RWPE1 (cell line): ENCODE data around the gene CLDN24.

Source experiments
- CTCF ChIA-PET: fragments of 350-600 bp; sonication (Branson Sonifier 250); formaldehyde crosslinking; extraction: SDS; loops from one replicate; lab custom pipeline; 2021; lab: Yijun Ruan, JAX
- POLR2A ChIA-PET: fragments of 400-600 bp; formaldehyde crosslinking; extraction: SDS; loops from one replicate; lab custom pipeline; 2020; ENCODE audit warnings: antibody characterized with exemption; ENCODE audit not compliant: low non-redundant PET; lab: Yijun Ruan, JAX
- DNase-seq: peaks from one replicate; pipeline ENCODE4 v3.0.0; 2012; ENCODE audit warnings: low spot score
- H3K27ac ChIP-seq: fragments of 450-650 bp; 2 replicates; pipeline ENCODE4 v1.5.1; 2017
- TF ChIP-seq, protein P1 (sequence below): fragments of 450-650 bp; conservative IDR thresholded peaks from 2 replicates; pipeline ENCODE4 v1.5.1; 2017; ENCODE audit warnings: low read depth, mild to moderate bottlenecking

Gene CLDN24

DNA sequence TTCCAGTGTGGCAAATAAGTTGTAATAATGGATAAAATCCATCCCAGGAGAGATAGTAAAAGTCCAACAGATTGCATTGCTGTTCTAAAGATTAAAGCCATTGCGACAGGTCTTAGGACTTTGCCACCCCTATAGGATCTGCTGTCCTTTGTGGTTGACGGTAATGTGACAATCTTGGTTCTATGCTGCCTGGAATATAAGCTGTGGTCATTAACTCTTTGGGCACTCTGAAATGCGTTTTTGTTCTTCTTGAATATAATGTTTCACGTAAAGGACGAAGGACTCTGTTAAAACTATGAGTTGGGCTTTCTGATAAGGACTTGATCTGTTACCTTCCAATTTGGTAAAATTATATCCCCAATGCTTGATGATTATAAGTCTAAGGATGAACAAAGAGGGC is at the start of gene CLDN24:
Gene CLDN24, minus strand, starts transcription at position 101 of the 400 bp plus-strand sequence. Its CDS starts 0 bp downstream, at position 101.
- no peak for DNase-seq
- TF ChIP-seq, protein P1, sequence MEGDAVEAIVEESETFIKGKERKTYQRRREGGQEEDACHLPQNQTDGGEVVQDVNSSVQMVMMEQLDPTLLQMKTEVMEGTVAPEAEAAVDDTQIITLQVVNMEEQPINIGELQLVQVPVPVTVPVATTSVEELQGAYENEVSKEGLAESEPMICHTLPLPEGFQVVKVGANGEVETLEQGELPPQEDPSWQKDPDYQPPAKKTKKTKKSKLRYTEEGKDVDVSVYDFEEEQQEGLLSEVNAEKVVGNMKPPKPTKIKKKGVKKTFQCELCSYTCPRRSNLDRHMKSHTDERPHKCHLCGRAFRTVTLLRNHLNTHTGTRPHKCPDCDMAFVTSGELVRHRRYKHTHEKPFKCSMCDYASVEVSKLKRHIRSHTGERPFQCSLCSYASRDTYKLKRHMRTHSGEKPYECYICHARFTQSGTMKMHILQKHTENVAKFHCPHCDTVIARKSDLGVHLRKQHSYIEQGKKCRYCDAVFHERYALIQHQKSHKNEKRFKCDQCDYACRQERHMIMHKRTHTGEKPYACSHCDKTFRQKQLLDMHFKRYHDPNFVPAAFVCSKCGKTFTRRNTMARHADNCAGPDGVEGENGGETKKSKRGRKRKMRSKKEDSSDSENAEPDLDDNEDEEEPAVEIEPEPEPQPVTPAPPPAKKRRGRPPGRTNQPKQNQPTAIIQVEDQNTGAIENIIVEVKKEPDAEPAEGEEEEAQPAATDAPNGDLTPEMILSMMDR, result no peak
- ChIA-PET CTCF (no interaction called here), POLR2A (no interaction called here)
- H3K27ac ChIP-seq, result no peak within 1 kb of the TSS

DNA sequence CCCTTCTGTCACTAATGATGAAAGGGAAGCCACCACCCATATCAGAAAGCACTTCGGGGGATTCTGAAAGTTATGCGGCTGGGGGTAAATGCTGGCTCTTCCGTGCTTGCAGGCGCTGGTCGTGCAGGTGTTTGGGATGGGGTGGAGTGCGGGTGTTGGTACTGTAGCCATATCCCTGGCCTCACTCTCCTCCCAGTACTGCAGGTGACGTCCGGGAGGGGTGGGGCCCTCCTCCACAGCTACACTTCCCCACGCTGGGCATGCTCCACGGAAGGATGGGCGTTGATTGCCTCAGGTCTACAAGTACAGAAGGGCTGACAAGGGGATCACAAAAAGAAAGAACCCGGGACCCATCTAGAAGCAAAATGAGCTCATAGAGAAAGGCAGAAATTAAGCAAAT is 48.6 kb upstream of the CLDN24 start:
- H3K27ac ChIP-seq, result no peak overlapping the region
- ChIA-PET POLR2A (no interaction called here), CTCF (interaction anchor here (0.5 to 0.9 kb wide), 2 partner anchors 18 to 299 kb away, joined by 3 to 5 read pairs; no protein-coding TSS in a partner anchor)
- TF ChIP-seq, protein P1, result no peak
- no peak for DNase-seq

DNA sequence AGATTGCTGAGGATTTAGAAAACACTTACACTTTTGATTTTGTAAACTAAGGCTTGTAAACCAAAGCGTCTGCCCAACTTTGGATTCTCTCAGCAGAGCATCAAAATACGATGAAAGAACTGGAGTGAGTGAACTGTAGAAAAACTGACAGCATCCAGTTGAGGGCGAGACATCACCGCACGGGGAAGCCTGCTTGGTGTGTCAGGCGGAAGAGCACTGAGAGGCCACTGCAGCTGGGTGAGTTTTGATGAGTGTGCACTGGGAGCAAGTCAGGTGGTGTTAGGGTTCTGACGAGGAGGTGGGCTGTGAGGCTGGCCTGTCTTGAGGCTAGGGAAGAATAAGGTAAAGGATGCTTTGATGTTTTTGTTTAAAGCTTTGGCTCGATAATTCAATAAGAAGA is 46.8 kb upstream of the CLDN24 start:
- DNase-seq, result no peak
- TF ChIP-seq, protein P1, result no peak
- no peak overlapping the region for H3K27ac ChIP-seq
- POLR2A ChIA-PET, result no interaction called here
- CTCF ChIA-PET, result interaction anchor here (0.7 kb wide), 1 partner anchor 75 kb away, joined by 3 read pairs; no protein-coding TSS in a partner anchor

DNA sequence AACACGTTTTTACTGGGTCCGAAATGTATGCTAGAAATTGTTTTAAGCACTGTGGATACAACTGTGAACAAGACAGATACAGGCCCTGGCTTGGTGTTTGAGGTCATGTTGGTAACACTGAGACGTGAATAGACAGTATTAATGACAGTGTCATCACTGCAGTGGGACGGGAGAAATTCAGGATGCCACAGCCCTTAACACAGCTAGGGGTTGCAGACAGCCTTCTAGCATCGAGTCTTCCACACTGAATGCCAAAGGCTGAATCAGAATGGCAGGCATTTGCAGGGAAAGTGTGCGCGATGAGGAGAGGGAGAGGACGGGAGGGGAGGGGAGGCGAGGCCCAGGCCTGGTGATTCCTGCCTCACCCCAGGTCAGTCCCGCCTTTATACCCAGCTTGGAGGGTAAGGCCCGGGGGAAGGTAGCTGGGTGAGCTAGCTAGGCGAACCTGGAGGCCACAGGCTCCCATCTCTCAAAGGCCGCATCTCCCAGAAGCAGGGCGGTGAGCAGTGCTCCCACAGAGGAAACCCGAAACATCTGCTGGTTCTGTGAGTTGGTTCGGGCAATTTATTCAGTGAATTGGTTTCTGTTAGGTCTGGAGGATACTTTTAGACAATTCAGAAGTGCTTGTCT is 44.1 kb upstream of the CLDN24 start:
- no peak for DNase-seq
- H3K27ac ChIP-seq, result no peak overlapping the region
- CTCF ChIA-PET, result interaction anchor here (0.6 to 0.7 kb wide), 2 partner anchors 111 to 561 kb away, joined by 5 read pairs; no protein-coding TSS in a partner anchor
- TF ChIP-seq, protein P1, result no peak
- POLR2A ChIA-PET, result no interaction called here

DNA sequence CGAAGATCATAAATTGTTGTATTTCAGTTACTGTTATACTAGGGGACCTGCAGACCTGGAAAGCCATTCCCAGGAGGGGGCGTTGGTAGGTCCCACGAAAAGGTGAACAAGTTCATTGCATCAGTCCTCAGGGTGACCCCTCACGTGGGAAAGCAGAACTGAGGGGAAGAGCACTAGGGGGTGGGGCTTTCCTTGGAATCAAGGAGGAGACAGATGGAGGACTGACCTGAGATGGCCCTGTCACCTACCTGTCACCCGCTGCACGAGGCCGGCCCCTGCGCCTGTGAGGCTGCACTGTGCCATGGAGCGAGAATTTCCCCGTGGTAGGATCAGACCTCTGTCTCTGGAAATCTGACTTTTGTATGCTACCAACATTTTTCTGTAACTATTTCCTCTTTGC is 41.8 kb upstream of the CLDN24 start:
- ChIA-PET CTCF (no interaction called here), POLR2A (no interaction called here)
- no peak overlapping the region for H3K27ac ChIP-seq
- TF ChIP-seq, protein P1, result no peak
- no peak for DNase-seq

DNA sequence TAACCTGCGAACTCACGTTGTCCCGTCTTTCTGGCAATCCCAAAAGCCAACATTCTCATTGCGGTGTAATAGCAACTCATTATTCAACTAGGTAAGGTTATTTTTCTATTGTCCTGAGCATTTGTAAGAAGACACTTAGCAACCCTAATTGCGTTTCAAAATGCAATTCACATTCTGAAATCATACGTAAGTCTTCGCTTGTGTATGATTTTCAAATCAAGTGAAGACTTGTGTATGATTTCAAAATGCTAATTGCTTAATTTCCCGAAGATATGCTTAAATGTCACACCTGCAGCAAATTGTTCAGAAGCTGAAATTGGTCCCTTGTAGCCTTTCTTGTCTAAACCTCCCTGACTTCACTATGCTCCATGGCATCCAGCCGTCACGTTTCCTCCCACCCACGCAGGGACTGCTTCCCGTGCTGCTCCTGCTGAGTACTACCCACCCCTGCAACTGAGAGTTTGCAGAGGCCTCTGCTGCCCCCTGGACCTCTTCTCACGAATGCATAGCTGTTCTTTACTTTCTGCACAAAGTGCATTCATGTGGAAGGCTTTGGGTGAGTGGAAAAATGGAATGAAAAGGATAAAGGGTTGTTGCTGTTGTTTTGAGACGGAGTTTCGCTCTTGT is 40.8 kb upstream of the CLDN24 start:
- DNase-seq, result no peak
- CTCF ChIA-PET, result interaction anchor here (0.6 to 0.8 kb wide), 3 partner anchors 71 to 147 kb away, joined by 3 to 5 read pairs (median 3); no protein-coding TSS in a partner anchor
- TF ChIP-seq, protein P1, result no peak
- POLR2A ChIA-PET, result no interaction called here
- no peak overlapping the region for H3K27ac ChIP-seq
